HCT116 (cell line): ENCODE results near the gene KCNA4. TPM values are rescaled to one million over a fixed set of nuclear protein-coding genes. Genes with fewer than 3 reads are reported as not detected.

ENCODE experiments used
- ATAC-seq: fragments of 200-7000 bp; cut with Tn5 transposase; 2 replicates; pipeline ENCODE4 v1.9.1; 2020; ENCODE audit warnings: mild to moderate bottlenecking, moderate library complexity
- BruUV-seq: library from RNA; stranded (reverse); fragments of 400-500 nt; replicated peaks from 2 replicates; lab custom pipeline; 2021; lab: Mats Ljungman, UMichigan
- CTCF ChIA-PET: fragments of 300-600 bp; sonication (Branson Sonifier 250); formaldehyde crosslinking; loops from one replicate; lab custom pipeline; 2021; ENCODE audit warnings: antibody characterized with exemption; lab: Charles Lee
- POLR2A ChIA-PET: fragments of 300-600, 350-600 bp; sonication (Branson Sonifier 250); formaldehyde crosslinking; loops from one replicate; lab custom pipeline; 2021; ENCODE audit warnings: antibody characterized with exemption; lab: Charles Lee
- RAD21 ChIA-PET, 2 experiments: fragments of 300-600 bp; sonication (Branson Sonifier 250); formaldehyde crosslinking; loops; one replicate each; lab custom pipeline; 2023; ENCODE audit warnings: low total read pairs in 2 of 2; ENCODE audit not compliant: uncharacterized antibody in 2 of 2, unreplicated experiment in 2 of 2, low non-redundant PET in 1 of 2; lab: Charles Lee
- DNase-seq: peaks from one replicate; pipeline ENCODE4 v3.0.0-alpha.2; 2010; ENCODE audit warnings: low read depth, low spot score
- H2AFZ ChIP-seq: fragments of 200-600 bp; shearing (Covaris generic), sonication (generic); 2 replicates; pipeline ENCODE4 v1.6.1; 2017; ENCODE audit warnings: low read depth, mixed run types, mixed read lengths, antibody characterized with exemption, low read length; ENCODE audit not compliant: poor library complexity, severe bottlenecking
- H3K27ac ChIP-seq: 2 replicates; pipeline ENCODE4 v1.5.1; 2012; ENCODE audit warnings: low read depth, low read length
- H3K27me3 ChIP-seq: fragments of 200-600 bp; sonication (generic); 2 replicates; pipeline ENCODE4 v1.6.1; 2016; ENCODE audit warnings: mixed run types, low read length, mixed read lengths; ENCODE audit not compliant: insufficient read depth
- H3K36me3 ChIP-seq, 2 experiments: fragments of 200-500 bp in 1 of 2; fragments of 200-600 bp in 1 of 2; sonication (Bioruptor generic) in 1 of 2; sonication (generic) in 1 of 2; 2 replicates each; pipeline versions ENCODE4 v1.5.1 to v1.6.1; 2014 to 2016; ENCODE audit warnings: low read length in 2 of 2, inconsistent platforms in 1 of 2, mixed read lengths in 1 of 2, mixed run types in 1 of 2; ENCODE audit not compliant: insufficient read depth in 2 of 2, control insufficient read depth in 1 of 2
- H3K4me1 ChIP-seq, 2 experiments: fragments of 200-600 bp in 1 of 2; sonication (generic) in 1 of 2; 2 replicates each; pipeline versions ENCODE4 v1.5.1 to v1.6.1; 2012 to 2017; ENCODE audit warnings: low read length in 2 of 2, inconsistent platforms in 1 of 2, mild to moderate bottlenecking in 1 of 2, mixed read lengths in 1 of 2, mixed run types in 1 of 2, moderate library complexity in 1 of 2; ENCODE audit not compliant: insufficient read depth in 2 of 2, control insufficient read depth in 1 of 2
- H3K4me2 ChIP-seq: fragments of 200-600 bp; sonication (generic); 2 replicates; pipeline ENCODE4 v1.6.1; 2017; ENCODE audit warnings: mixed run types, low read length, mixed read lengths
- H3K4me3 ChIP-seq, 2 experiments: fragments of 200-600 bp in 1 of 2; sonication (generic) in 1 of 2; replicated peaks in 1 of 2; 2 replicates each; pipeline ENCODE4 v1.5.1; 2011 to 2016; ENCODE audit warnings: low read length in 2 of 2, control low read depth in 1 of 2, low read depth in 1 of 2, mild to moderate bottlenecking in 1 of 2, mixed read lengths in 1 of 2, mixed run types in 1 of 2
- H3K79me2 ChIP-seq: fragments of 200-600 bp; sonication (generic); 2 replicates; pipeline ENCODE4 v1.6.1; 2017; ENCODE audit warnings: mild to moderate bottlenecking, mixed run types, low read length, moderate library complexity, mixed read lengths; ENCODE audit not compliant: insufficient read depth
- H3K9ac ChIP-seq: fragments of 200-600 bp; sonication (generic); 2 replicates; pipeline ENCODE4 v1.6.1; 2016; ENCODE audit warnings: low read length, mixed read lengths
- H3K9me2 ChIP-seq: fragments of 200-600 bp; sonication (generic), shearing (Covaris generic); 2 replicates; pipeline ENCODE4 v1.6.1; 2017; ENCODE audit warnings: mixed run types, mild to moderate bottlenecking, moderate library complexity; ENCODE audit not compliant: insufficient read depth
- H3K9me3 ChIP-seq, 2 experiments: fragments of 200-500 bp in 1 of 2; fragments of 200-600 bp in 1 of 2; sonication (Bioruptor generic) in 1 of 2; sonication (generic) in 1 of 2; 2 replicates each; pipeline ENCODE4 v1.6.1; 2014 to 2017; ENCODE audit warnings: low read length in 2 of 2, mixed read lengths in 2 of 2, inconsistent platforms in 1 of 2, low read depth in 1 of 2, mild to moderate bottlenecking in 1 of 2, mixed run types in 1 of 2, moderate library complexity in 1 of 2; ENCODE audit not compliant: control insufficient read depth in 1 of 2, insufficient read depth in 1 of 2
- H4K20me1 ChIP-seq: fragments of 200-600 bp; sonication (generic), shearing (Covaris generic); 2 replicates; pipeline ENCODE4 v1.6.1; 2017; ENCODE audit warnings: mixed run types, mild to moderate bottlenecking, moderate library complexity; ENCODE audit not compliant: insufficient read depth
- CBX3 ChIP-seq: IDR thresholded peaks from 2 replicates; pipeline ENCODE4 v1.6.1; 2012; ENCODE audit warnings: low read depth
- CEBPB ChIP-seq: IDR thresholded peaks from 2 replicates; pipeline ENCODE4 v1.6.1; 2012; ENCODE audit warnings: low read depth
- CTCF ChIP-seq, 3 experiments: fragments of 200-600 bp in 1 of 3; sonication (generic) in 1 of 3; IDR thresholded peaks in 2 of 3; conservative IDR thresholded peaks in 1 of 3; 2 replicates each; pipeline ENCODE4 v1.5.1; 2012 to 2017; ENCODE audit warnings: low read depth in 2 of 3, low read length in 2 of 3, antibody characterized with exemption in 1 of 3, borderline replicate concordance in 1 of 3, control low read depth in 1 of 3, mild to moderate bottlenecking in 1 of 3, mixed read lengths in 1 of 3, mixed run types in 1 of 3, moderate library complexity in 1 of 3; ENCODE audit not compliant: insufficient read depth in 1 of 3
- ELF1 ChIP-seq: IDR thresholded peaks from 2 replicates; pipeline ENCODE4 v1.6.1; 2012; ENCODE audit warnings: low read depth, borderline replicate concordance
- EZH2phosphoT487 ChIP-seq: fragments of 200-600 bp; IDR thresholded peaks from 2 replicates; pipeline ENCODE4 v1.6.1; 2018; ENCODE audit warnings: antibody characterized with exemption, borderline replicate concordance
- FOSL1 ChIP-seq: IDR thresholded peaks from 2 replicates; pipeline ENCODE4 v1.6.1; 2012; ENCODE audit warnings: low read depth
- JUND ChIP-seq: IDR thresholded peaks from 2 replicates; pipeline ENCODE4 v1.6.1; 2012
- MAX ChIP-seq: IDR thresholded peaks from 2 replicates; pipeline ENCODE4 v1.6.1; 2012
- POLR2A ChIP-seq: IDR thresholded peaks from 2 replicates; pipeline ENCODE4 v1.7.0; 2011; ENCODE audit warnings: borderline replicate concordance; ENCODE audit not compliant: insufficient read depth, insufficient read length; ENCODE audit errors: extremely low read depth
- RAD21 ChIP-seq: IDR thresholded peaks from 2 replicates; pipeline ENCODE4 v1.6.1; 2012; ENCODE audit warnings: low read depth, mild to moderate bottlenecking
- REST ChIP-seq: IDR thresholded peaks from 2 replicates; pipeline ENCODE4 v1.6.1; 2012; ENCODE audit warnings: low read depth
- SRF ChIP-seq: IDR thresholded peaks from 2 replicates; pipeline ENCODE4 v1.6.1; 2012; ENCODE audit warnings: low read depth
- TCF7L2 ChIP-seq: IDR thresholded peaks from 2 replicates; pipeline ENCODE4 v1.7.0; 2011; ENCODE audit warnings: borderline replicate concordance, inconsistent platforms; ENCODE audit not compliant: insufficient read depth, insufficient read length; ENCODE audit errors: extremely low read depth
- YY1 ChIP-seq: IDR thresholded peaks from 2 replicates; pipeline ENCODE4 v1.6.1; 2011; ENCODE audit warnings: low read length, low read depth, moderate library complexity, mild to moderate bottlenecking; ENCODE audit not compliant: insufficient replicate concordance; ENCODE audit errors: extremely low read depth
- ZBTB33 ChIP-seq: IDR thresholded peaks from 2 replicates; pipeline ENCODE4 v1.6.1; 2011; ENCODE audit warnings: mild to moderate bottlenecking, low read length, moderate library complexity; ENCODE audit not compliant: insufficient replicate concordance; ENCODE audit errors: extremely low read depth
- ZFX ChIP-seq: fragments of 450-650 bp; IDR thresholded peaks from 2 replicates; pipeline ENCODE4 v1.6.1; 2017
- intact Hi-C: fragments of 100-400 bp; cut with micrococcal nuclease; formaldehyde crosslinking; loops from 2 replicates; pipeline ENCODE4 v1.10.0; 2022
- total RNA-seq: library from RNA; stranded (reverse); gene quantifications from one replicate; pipeline ENCODE4 v1.2.1, GENCODE V29; 2021; ENCODE audit not compliant: unreplicated experiment

The KCNA4 gene
- total RNA-seq, 1 experiment from 2014 or later: not detected

GRCh38 chr11:29989174-29989970 lies 27.5 kb downstream of the KCNA4 start:
- RAD21 ChIA-PET: no interaction called here
- H3K4me3 ChIP-seq: no peak overlapping the region
- ATAC-seq (no peak), DNase-seq (no peak)
- no peaks in the 10 kb centered on the region for H3K79me2 ChIP-seq
- H3K27me3 ChIP-seq: no peaks in the 10 kb centered on the region
- CTCF ChIA-PET: no interaction called here
- no peaks in the 10 kb centered on the region for H4K20me1 ChIP-seq
- H3K4me2 ChIP-seq: no peak overlapping the region
- TF ChIP-seq ZFX (no peak), ELF1 (no peak), MAX (no peak), SRF (no peak), CBX3 (no peak), REST (no peak), YY1 (no peak), POLR2A (no peak), ZBTB33 (no peak), TCF7L2 (no peak), CEBPB (no peak), JUND (no peak), RAD21 (no peak), FOSL1 (no peak), EZH2phosphoT487 (no peak), CTCF (IDR thresholded peaks at IDR 0.05 in 2 of 3, conservative IDR thresholded peaks at IDR 0.05 in 1 of 3; ENCODE audit: borderline replicate concordance in 1 of 3, insufficient read depth in 1 of 3, low read depth in 2 of 3, low read length in 2 of 3) (no peak)
- no TSS peak for BruUV-seq
- no peak overlapping the region for H2AFZ ChIP-seq
- POLR2A ChIA-PET: no interaction called here
- H3K9ac ChIP-seq: no peak overlapping the region
- H3K4me1 ChIP-seq: no peaks in the 10 kb centered on the region
- no peak overlapping the region for H3K27ac ChIP-seq
- no peaks in the 10 kb centered on the region for H3K36me3 ChIP-seq
- intact Hi-C loops: no loop called here
- no peaks in the 10 kb centered on the region for H3K9me2 ChIP-seq
- H3K9me3 ChIP-seq: peaks cover 0 to 7% of the 10 kb centered on the region in 2 experiments; a peak in 2 of 4 replicates
